Activated T-helper 9 cell treated with anti-CD3 and anti-CD28 coated beads, Interleukin-2, amount 50 U/mL, for 16 hours (primary cell): ENCODE data around the gene TBC1D5.
"Not testable (repeated sequence)": the region's sequence is repeated elsewhere in the genome, so short reads cannot be mapped to it uniquely, and the experiment has no call there.

Source experiments
- DNase-seq: peaks from one replicate; pipeline ENCODE4 v3.0.0-alpha.2; 2020; ENCODE audit warnings: low read depth

The TBC1D5 gene

DNA sequence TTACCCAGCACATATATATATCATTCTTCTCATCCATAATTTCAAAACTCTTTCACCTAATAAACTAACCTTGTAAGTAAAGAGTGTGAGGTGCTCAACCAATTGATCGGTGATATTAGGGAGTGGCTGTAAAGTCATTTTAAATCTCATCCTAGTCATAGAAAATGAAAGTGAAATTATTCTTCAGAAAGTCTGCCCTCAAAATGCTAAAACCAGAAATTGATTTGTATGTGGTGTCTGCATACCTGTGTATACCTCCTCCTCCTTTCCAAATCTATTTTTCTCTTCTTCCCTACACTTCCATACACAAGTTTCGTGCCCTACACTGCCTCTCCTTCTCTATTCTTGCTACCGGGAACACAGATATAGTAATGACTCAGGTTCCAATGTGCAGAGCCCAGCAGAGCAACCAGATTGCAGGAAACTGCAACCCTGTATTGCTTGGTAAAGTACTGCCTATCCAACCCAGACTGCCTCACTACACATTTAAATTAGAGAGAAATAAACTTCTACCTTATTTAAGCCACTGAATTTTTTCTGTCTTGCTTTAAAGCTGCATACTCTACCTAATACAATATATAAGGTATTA is 7.4 kb upstream of the TBC1D5 start:
- no peak for DNase-seq

DNA sequence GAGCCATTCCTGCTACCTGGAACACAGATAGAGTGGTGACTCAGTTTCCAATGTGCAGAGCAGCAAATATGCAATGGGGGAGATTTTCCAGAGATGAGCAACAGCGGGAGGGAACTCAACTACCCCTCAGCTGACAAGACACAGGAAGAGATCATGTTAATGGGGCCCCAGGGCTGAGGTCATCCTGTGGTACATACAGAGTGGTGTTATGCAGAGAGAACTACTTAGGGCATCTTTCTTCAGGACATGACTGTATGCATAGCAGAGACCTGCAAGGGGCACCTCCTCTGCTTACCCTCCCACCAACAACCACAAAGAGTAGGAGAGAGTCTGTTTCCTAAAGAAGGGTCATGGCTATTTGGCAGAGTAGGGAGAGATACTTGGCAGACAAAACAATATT is 6.8 kb upstream of the TBC1D5 start:
- DNase-seq = no peak

GRCh38 chr3:17747890-17748247 is 5.4 kb upstream of the TBC1D5 start:
- no peak for DNase-seq

DNA sequence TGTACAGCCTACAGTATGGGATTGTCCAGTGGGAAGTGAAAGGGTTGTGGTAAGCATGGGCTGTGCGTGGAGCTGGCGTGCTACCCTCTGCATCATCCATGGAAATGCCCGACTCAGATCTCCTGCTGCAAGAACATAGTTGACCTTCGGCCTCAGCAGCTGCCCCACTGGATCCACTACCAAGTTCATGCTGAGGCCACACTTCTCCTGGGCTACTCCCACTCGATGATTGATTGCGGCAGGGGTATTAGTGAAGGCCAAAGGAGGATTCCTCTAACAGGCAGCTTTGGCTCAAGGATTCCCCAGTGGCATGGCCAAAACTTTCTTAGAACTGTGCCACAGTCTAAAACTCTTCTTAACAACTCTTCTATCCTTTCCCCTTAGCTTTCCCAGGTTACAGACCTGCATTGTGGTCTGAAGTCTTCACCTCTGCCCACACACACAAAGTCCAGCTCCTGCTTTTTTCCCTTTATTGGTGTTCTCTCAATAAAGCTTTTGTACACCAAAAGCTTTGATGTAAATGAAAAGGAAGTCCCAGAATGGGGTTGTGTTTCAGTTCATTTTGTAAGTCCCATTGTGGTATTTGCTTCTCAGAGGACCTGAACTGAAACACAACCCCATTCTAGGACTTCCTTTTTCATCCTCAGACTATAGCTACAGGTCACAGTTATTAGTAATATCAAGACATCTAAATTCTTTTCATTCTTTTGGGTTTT is 4.9 kb upstream of the TBC1D5 start:
- no peak for DNase-seq

- DNase-seq = no peak
Measured at GRCh38 chr3:17745894-17746293, 3.5 kb upstream of the TBC1D5 start.

GRCh38 chr3:17745301-17745700 is 2.9 kb upstream of the TBC1D5 start:
- no peak for DNase-seq

- no peak for DNase-seq
Measured at GRCh38 chr3:17744693-17745092, 2.3 kb upstream of the TBC1D5 start.

DNA sequence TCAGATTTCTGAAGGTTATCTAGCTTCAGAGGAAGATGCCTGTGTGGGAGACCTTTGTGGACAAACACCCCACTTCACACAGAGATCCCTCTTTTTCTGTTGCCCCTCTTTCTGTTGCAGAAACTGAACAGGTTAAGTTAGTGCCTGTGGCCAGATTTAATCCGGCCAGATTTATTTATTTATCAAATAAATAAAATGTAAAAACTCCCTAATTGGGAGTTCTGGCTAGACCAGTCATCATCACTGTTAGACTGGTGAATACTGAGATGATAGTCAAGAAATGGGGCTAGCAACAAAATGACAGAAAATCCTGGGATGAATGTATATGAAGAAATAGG is 1.2 kb upstream of the TBC1D5 start:
- DNase-seq = no peak

DNA sequence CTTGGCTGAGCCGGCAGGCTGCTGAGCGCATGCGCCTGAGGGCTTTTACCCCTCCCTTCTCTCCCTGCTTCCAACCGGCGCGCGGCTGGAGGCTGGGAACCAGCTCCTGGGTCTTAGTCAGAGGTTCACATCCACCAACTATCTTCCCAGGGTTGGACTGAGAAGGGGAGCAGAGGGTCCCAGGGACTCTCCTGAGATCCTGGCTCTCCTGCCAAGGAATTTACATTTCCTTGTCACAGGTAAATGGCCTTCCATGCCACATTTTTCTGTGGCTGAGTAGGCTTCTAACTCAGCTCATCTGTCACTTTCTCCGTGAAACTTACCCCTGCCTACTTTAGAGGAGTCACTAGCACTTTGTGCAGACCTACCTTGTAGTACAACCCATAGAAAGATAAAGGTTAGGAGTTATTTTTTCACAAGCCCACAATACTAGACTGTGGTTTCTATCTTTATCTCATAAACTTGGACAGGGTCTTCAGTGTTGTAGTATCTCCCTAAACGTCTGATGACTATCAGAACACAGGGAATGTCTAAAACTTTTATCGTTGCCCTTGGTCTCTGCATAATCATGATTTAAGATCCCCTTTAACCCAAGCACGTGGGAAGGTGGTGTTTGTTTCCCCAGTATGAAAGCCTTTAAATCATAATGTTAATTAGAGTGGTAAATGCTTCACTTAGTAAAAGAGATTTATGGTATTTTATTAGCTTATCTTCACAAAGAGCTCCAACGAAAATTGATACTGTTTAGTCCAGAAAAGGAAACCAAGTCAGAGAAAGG is 638 bp upstream of the TBC1D5 start:
- no peak for DNase-seq

GRCh38 chr3:17741621-17742101 is 770 bp downstream of the TBC1D5 start:
- no peak for DNase-seq

- DNase-seq = no peak
Measured at GRCh38 chr3:17740721-17741141, 1.7 kb downstream of the TBC1D5 start.

GRCh38 chr3:17738921-17739320 is 3.5 kb downstream of the TBC1D5 start:
- no peak for DNase-seq

DNA sequence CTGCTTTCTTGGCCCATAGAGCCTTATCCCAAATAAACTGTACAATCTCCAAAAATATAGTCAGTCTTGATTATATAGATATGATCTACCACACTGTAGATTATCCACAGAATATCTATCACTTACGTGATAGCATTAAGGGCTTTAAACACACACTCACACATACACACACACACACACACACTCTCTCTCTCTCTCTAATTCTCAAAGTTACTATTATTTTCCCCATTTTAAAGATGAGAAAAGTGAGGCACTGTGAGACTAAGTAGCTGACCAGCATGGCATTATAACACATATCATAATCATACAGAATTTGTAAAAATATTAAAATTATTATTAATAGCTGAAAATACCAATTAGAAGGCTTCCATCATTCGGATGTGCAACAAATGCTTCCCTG is 4.2 kb downstream of the TBC1D5 start:
- no peak for DNase-seq

DNA sequence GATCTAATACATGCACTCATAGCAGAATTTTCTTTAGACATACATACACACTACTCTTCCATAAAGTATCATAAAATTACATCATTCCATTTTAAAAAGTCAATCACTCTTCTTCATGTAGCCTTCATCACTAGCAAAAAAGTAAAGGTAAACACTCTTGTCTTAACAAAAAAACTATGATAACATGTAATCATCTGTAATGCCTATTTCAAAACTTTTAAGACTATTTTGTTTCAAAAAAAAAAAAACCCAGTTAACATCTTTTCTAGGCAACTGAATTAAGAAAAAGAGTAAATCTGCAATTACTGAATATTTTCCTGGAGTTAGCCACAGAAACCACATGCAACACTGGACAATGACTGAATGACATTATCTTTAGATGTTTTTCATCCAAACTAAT is 4.8 kb downstream of the TBC1D5 start:
- DNase-seq = no peak

DNA sequence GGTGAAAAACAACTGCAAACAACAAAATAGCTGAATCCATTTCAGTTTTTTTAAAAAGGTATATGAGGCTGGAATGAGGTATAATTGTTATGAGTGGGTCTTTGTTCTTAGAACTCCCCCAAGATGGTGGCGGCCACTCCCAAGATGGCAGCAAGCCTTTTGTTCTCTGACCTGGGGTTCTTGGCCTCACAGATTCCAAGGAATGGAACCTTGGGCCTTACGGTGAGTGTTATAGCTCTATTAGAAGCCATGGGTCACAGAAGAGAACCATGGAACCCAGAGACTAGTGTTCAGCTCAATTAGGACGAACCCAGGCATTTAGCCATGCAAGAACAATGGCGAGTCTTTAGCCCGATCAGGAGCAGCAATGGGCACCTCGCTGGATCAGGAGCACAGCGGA is 7.1 kb downstream of the TBC1D5 start:
- DNase-seq = not testable (repeated sequence)

DNA sequence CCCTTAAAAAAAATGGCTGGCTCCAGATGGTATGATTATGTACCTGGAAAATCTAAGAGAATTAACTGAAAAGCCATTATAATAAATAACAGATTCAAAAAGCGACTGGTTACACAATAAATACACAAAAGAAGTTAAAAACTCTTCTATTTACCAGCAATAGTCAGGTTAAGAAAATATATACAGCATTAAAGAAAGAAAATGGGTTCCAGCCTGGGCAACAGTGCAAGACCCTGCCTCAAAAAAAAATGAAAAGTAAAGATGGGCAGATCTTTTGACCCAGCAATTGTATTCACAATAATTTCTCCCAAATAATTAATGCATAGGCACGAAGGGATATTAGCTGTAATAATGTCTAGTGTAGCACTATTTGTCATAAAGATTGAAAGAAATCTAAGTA is 8.7 kb downstream of the TBC1D5 start:
- DNase-seq = no peak

GRCh38 chr3:17733215-17733614 is 9.2 kb downstream of the TBC1D5 start:
- no peak for DNase-seq

DNA sequence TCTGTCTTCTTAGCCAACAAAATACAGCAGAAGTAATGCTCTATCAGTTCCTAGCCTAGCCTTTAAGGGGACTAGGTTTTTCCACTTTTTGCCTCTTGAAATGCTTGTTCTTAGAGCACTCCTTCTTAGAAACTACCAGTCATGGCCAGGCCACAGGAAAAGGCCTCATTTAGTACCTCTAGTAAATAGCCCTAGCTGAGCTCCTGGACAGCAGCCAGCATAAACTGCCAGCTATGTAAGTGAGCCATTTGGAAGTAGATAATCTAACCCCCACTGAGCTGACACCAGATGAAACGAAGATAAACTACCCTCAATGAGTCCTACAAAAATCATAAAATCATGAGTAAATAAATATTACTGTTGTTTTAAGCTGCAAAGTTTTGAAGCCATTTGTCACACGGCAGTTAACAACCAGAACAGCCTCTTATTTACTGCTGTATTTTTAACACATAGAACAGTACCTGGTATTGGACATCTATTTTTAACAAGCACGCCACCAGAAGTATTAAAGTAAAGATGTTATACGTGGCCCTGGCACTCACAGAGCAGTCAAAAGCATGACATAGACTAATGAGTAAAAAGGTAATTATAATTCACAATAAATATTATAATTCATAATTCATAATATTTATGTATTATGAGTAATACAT is 12.0 kb downstream of the TBC1D5 start:
- DNase-seq = no peak

DNA sequence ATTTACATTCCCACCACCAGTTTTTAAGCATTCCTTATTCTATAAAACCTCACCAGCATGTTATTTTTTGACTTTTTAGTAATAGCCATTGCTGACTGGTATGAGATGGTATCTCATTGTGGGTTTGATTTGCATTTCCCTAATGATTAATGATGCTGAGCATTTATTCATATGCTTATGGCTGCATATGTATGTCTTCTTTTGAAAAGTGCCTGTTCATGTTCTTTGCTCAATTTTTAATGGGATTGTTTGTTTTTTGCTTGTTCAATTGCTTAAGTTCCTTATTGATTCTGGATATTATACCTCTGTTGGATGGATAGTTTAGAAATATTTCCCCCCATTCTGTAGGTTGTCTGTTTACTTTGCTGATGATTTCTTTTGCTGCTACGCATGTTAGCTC is 16.1 kb downstream of the TBC1D5 start:
- DNase-seq = no peak

DNA sequence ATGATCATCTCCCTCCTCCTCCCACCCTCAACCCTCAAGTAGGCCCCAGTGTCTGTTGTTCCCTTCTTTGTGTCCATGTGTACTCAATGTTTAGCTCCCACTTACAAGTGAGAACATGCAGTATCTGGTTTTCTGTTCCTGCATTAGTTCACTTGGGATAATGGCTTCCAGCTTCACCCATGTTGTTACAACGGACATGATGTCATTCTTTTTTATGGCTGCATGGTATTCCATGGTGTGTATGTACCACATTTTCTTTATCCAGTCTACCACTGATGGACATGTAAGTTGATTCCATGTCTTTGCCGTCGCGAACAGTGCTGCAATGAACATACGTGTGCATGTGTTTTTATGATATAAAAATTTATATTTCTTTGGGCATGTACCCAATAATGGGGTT is 16.6 kb downstream of the TBC1D5 start:
- not testable (repeated sequence) for DNase-seq

DNA sequence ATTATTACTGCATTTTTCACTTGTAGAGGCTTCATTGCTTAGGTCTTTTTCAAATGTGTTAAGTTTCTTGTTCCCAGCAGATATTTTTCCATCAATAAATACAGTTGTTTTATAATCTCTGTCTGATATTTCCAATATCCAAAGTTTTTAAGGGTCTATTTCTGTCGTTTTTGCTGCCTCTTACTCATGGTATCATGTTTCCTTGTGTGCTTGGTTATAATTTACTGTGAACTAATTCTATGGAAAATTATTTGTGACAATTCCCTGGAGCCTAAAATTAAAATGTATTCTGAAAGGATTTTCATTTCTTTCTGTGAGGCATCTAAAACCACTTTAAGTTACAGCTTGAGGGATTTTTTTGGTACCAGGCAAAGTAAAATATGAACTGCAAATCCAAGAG is 17.5 kb downstream of the TBC1D5 start:
- no peak for DNase-seq

- DNase-seq = no peak
Measured at GRCh38 chr3:17724122-17724521, 18.3 kb downstream of the TBC1D5 start.

GRCh38 chr3:17717411-17717810 is 25.0 kb downstream of the TBC1D5 start:
- no peak for DNase-seq
